ENCODE measurements around the gene STX11. TPM values are rescaled to one million over a fixed set of nuclear protein-coding genes. Genes with fewer than 3 reads are reported as not detected.

Gene STX11
- total and polyA plus RNA-seq, 7 donors: 3.4 to 5.6 (median 4.3) TPM

- no peak for TF ChIP-seq CTCF (IDR thresholded peaks at IDR 0.05)
- no peak for TF ChIP-seq POLR2AphosphoS5 (IDR thresholded peaks at IDR 0.05)
- no peak for TF ChIP-seq EP300 (IDR thresholded peaks at IDR 0.05)
- TF ChIP-seq POLR2A (IDR thresholded peaks at IDR 0.05): no peak
- no peaks in the 10 kb centered on the region for H3K27me3 ChIP-seq
- H3K9me3 ChIP-seq: no peaks in the 10 kb centered on the region
- intact Hi-C loops (cut with DNase I): no loop called here
- WGBS, 2 donors: 72 to 84% methylated on average over 3 of the region's 3 CpGs
- H3K4me3 ChIP-seq: no peak overlapping the region
- no peak overlapping the region for H3K27ac ChIP-seq
- no peaks in the 10 kb centered on the region for H3K36me3 ChIP-seq
- H3K4me1 ChIP-seq: no peaks in the 10 kb centered on the region
- DNase-seq: no peak
These were observed 21.1 kb downstream of the STX11 start for GRCh38 chr6:144171406-144171805.

GRCh38 chr6:144174006-144174405, 23.7 kb downstream of the STX11 start:
- TF ChIP-seq POLR2A (IDR thresholded peaks at IDR 0.05) (no peak), EP300 (IDR thresholded peaks at IDR 0.05) (no peak), POLR2AphosphoS5 (IDR thresholded peaks at IDR 0.05) (no peak), CTCF (IDR thresholded peaks at IDR 0.05) (no peak)
- no peak for DNase-seq
- Histone ChIP-seq H3K27ac (no peak overlapping the region), H3K4me1 (no peaks in the 10 kb centered on the region), H3K4me3 (no peak overlapping the region), H3K27me3 (no peaks in the 10 kb centered on the region), H3K9me3 (no peaks in the 10 kb centered on the region), H3K36me3 (no peaks in the 10 kb centered on the region)
- WGBS, 2 donors: 92 to 94% methylated on average over 5 of the region's 5 CpGs
- intact Hi-C loops (cut with DNase I): no loop called here

- no peaks in the 10 kb centered on the region for H3K36me3 ChIP-seq
- no peak overlapping the region for H3K27ac ChIP-seq
- WGBS, 2 donors: 83 to 89% methylated on average over 5 of the region's 5 CpGs
- intact Hi-C loops (cut with DNase I): no loop called here
- TF ChIP-seq CTCF (IDR thresholded peaks at IDR 0.05) (no peak), POLR2A (IDR thresholded peaks at IDR 0.05) (no peak), EP300 (IDR thresholded peaks at IDR 0.05) (no peak), POLR2AphosphoS5 (IDR thresholded peaks at IDR 0.05) (no peak)
- no peaks in the 10 kb centered on the region for H3K27me3 ChIP-seq
- H3K4me1 ChIP-seq: no peaks in the 10 kb centered on the region
- H3K4me3 ChIP-seq: no peak overlapping the region
- DNase-seq: no peak
- no peaks in the 10 kb centered on the region for H3K9me3 ChIP-seq
These were observed 25.7 kb downstream of the STX11 start for GRCh38 chr6:144176043-144176442.

DNA sequence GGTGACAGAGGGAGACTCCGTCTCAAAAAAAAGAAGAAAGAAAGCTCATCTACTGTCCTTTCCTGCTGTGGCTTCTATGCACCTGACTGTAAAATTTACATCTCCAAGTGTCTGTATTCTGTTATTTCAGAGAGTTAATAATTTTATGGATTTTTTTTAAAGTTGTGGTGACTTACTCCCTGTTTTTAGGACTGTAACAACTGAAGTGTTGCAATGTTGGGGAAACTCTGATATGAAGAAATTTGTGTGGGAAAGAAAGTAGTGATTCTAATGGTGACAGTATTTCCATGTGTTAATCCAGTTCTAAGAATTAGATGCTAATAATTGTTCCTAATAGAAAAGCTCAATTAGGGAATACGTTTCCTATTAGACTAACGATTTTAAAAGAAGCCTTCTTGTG, 27.4 kb downstream of the STX11 start:
- Histone ChIP-seq H3K4me1 (no peaks in the 10 kb centered on the region), H3K27me3 (no peaks in the 10 kb centered on the region), H3K36me3 (no peaks in the 10 kb centered on the region), H3K9me3 (no peaks in the 10 kb centered on the region), H3K4me3 (no peak overlapping the region), H3K27ac (no peak overlapping the region)
- intact Hi-C loops (cut with DNase I): no loop called here
- TF ChIP-seq EP300 (IDR thresholded peaks at IDR 0.05) (no peak), CTCF (IDR thresholded peaks at IDR 0.05) (no peak), POLR2A (IDR thresholded peaks at IDR 0.05) (no peak), POLR2AphosphoS5 (IDR thresholded peaks at IDR 0.05) (no peak)
- no peak for DNase-seq
- WGBS, 2 donors: 92 to 96% methylated on average over 3 of the region's 3 CpGs

- 87 to 90% methylated on average over 3 of the region's 3 CpGs for WGBS, 2 donors
- Histone ChIP-seq H3K27ac (no peak overlapping the region), H3K4me1 (no peaks in the 10 kb centered on the region), H3K9me3 (no peaks in the 10 kb centered on the region), H3K27me3 (no peaks in the 10 kb centered on the region), H3K36me3 (no peaks in the 10 kb centered on the region), H3K4me3 (no peak overlapping the region)
- intact Hi-C loops (cut with DNase I): no loop called here
- TF ChIP-seq EP300 (IDR thresholded peaks at IDR 0.05): no peak
- no peak for TF ChIP-seq POLR2A (IDR thresholded peaks at IDR 0.05)
- no peak for TF ChIP-seq CTCF (IDR thresholded peaks at IDR 0.05)
- TF ChIP-seq POLR2AphosphoS5 (IDR thresholded peaks at IDR 0.05): no peak
- no peak for DNase-seq
These were observed 28.0 kb downstream of the STX11 start for GRCh38 chr6:144178323-144178722.
